Spleen (tissue), 13 donors: ENCODE measurements around the gene RYK. TPM values are rescaled to one million over a fixed set of nuclear protein-coding genes. Genes with fewer than 3 reads are reported as not detected.

Experiments used
- DNase-seq: peaks from one replicate; pipeline ENCODE4 v3.0.0-alpha.2; 2020
- H3K27ac ChIP-seq, 8 donors: fragments of 200-600 bp; sonication (generic) in 7 of 8; 1 replicate in 4 of 8; 2 replicates in 4 of 8; pipeline versions ENCODE4 v1.5.0 to v1.8.0; 2016 to 2021; ENCODE audit warnings: inconsistent platforms in 4 of 8, mild to moderate bottlenecking in 4 of 8, moderate library complexity in 1 of 8
- H3K27me3 ChIP-seq, 7 donors: fragments of 200-600 bp; sonication (generic) in 6 of 7; replicated peaks in 1 of 7; 1 replicate in 4 of 7; 2 replicates in 3 of 7; pipeline versions ENCODE4 v1.5.0 to v1.8.0; 2016 to 2021; ENCODE audit warnings: inconsistent platforms in 3 of 7, mild to moderate bottlenecking in 1 of 7
- H3K36me3 ChIP-seq, 6 donors: fragments of 200-600 bp; sonication (generic) in 5 of 6; 1 replicate in 4 of 6; 2 replicates in 2 of 6; pipeline versions ENCODE4 v1.5.0 to v1.8.0; 2016 to 2021; ENCODE audit warnings: inconsistent platforms in 2 of 6
- H3K4me1 ChIP-seq, 6 donors: fragments of 200-600 bp; sonication (generic) in 5 of 6; 1 replicate in 3 of 6; 2 replicates in 3 of 6; pipeline versions ENCODE4 v1.5.0 to v1.8.0; 2016 to 2021; ENCODE audit warnings: inconsistent platforms in 3 of 6
- H3K4me3 ChIP-seq, 8 donors: fragments of 200-600 bp; sonication (generic) in 7 of 8; 1 replicate in 4 of 8; 2 replicates in 4 of 8; pipeline versions ENCODE4 v1.5.0 to v1.8.0; 2016 to 2021; ENCODE audit warnings: inconsistent platforms in 4 of 8, mild to moderate bottlenecking in 4 of 8, moderate library complexity in 2 of 8
- H3K9me3 ChIP-seq, 8 donors: fragments of 200-600 bp; sonication (generic) in 7 of 8; 1 replicate in 4 of 8; 2 replicates in 4 of 8; pipeline versions ENCODE4 v1.5.0 to v1.8.0; 2016 to 2021; ENCODE audit warnings: inconsistent platforms in 4 of 8
- CTCF ChIP-seq, 11 experiments: fragments of 200-600 bp in 7 of 11; fragments of 450-650 bp in 4 of 11; sonication (generic) in 4 of 11; IDR thresholded peaks in 8 of 11; conservative IDR thresholded peaks in 3 of 11; 1 replicate in 7 of 11; 2 replicates in 4 of 11; pipeline versions ENCODE4 v1.4.0 to v1.8.0; 2016 to 2021; ENCODE audit warnings: antibody characterized with exemption in 11 of 11, inconsistent platforms in 4 of 11, mild to moderate bottlenecking in 1 of 11
- POLR2A ChIP-seq, 3 donors: fragments of 450-650 bp; IDR thresholded peaks; one replicate each; pipeline ENCODE4 v1.5.1; 2017; ENCODE audit warnings: antibody characterized with exemption in 3 of 3, mild to moderate bottlenecking in 1 of 3
- POLR2AphosphoS5 ChIP-seq, 3 donors: sonication (generic); formaldehyde crosslinking; IDR thresholded peaks; one replicate each; pipeline ENCODE4 v1.5.1; 2017; ENCODE audit warnings: antibody characterized with exemption in 3 of 3
- WGBS, 5 donors: extraction: QIAGEN DNeasy Blood & Tissue Kit in 3 of 5; methylation state at CpG; one replicate each; pipeline versions ENCODE4 v1.1.5 to v1.1.7; 2013 to 2018; 5-methylcytosine and 5-hydroxymethylcytosine counted together
- intact Hi-C: fragments of 100-400 bp; cut with DNase I; formaldehyde crosslinking; loops from one replicate; pipeline ENCODE4 v1.15.0; 2023; ENCODE audit warnings: low total_unique reads
- long read RNA-seq, 2 donors: transcript quantifications; one replicate each; lab custom pipeline, GENCODE V29; 2026
- polyA plus RNA-seq, 3 donors: library from polyadenylated mRNA; stranded (reverse); fragments of 200-250 nt; gene quantifications; one replicate each; pipeline ENCODE4 v1.2.1, GENCODE V29; 2013
- total RNA-seq, 7 donors: library from RNA; depleted of rRNA in 3 of 7; stranded (reverse); fragments of >200 nt in 3 of 7; fragmentation: NEBNext Ultra II Directional in 4 of 7; extraction: Animal tissue kit (Norgen Biotek cat#: 25700) in 4 of 7; gene quantifications; one replicate each; pipeline versions ENCODE4 v1.1.0 to v1.2.1, GENCODE V29; 2016 to 2021
- donor health status: healthy with polysubstance abuse.
- donor health status: DM: no; HTN: no; CAD: no; lungs with moderate emphysema.
- donor health status: DM: no; HTN: no; CAD: no.
- donor health status: Bipolar disorder and iron deficiency.
- donor health status: healthy.
- donor health status: DM: no; HTN: no; CAD: no.
- donor health status: DM: yes; HTN: yes; CAD: no.

RYK gene
- total RNA-seq, result 100 to 1,000 TPM in 1 of 7 donors, 10 to 100 TPM in 6; 37.1 to 108 (median 55.9) TPM
- polyA plus RNA-seq, result 10 to 100 TPM; 18.9 to 24.9 (median 22.5) TPM
- long read RNA-seq, donor 1, full-length matches to known transcripts, result 11 of 11 reads
- long read RNA-seq, donor 1, partial matches to known transcripts, result 0 of 11 reads
- long read RNA-seq, donor 1, other reads (novel, unspliced or antisense), result 0 of 11 reads
- long read RNA-seq, donor 2, full-length matches to known transcripts, result 5 of 5 reads
- long read RNA-seq, donor 2, partial matches to known transcripts, result 0 of 5 reads
- long read RNA-seq, donor 2, other reads (novel, unspliced or antisense), result 0 of 5 reads

GRCh38 chr3:134250717-134251220 is at the start of gene RYK:
Gene RYK (minus strand): TSS chr3:134250859. CDS start chr3:134250654, 205 bp downstream.
- TF ChIP-seq CTCF (IDR thresholded peaks at IDR 0.05 in 8 of 11, conservative IDR thresholded peaks at IDR 0.05 in 3 of 11) (no peak), POLR2AphosphoS5 (IDR thresholded peaks at IDR 0.05) (peak; percentile 85 to 86 (median 85)), POLR2A (IDR thresholded peaks at IDR 0.05) (peak in 1 of 3 donors; percentile 17)
- Histone ChIP-seq H3K4me3 (peak within 1 kb of the TSS; percentile 65 to 91 (median 70)), H3K27ac (peak within 1 kb of the TSS; percentile 87 to 96 (median 91)), H3K27me3 (no peaks in the 10 kb centered on the region), H3K9me3 (no peaks in the 10 kb centered on the region), H3K36me3 (no peaks in the 10 kb centered on the region), H3K4me1 (peaks cover 25 to 76% (median 50%) of the 10 kb centered on the region in 6 donors)
- 0 to 1% (median 0%) methylated on average over 18 to 59 of the region's 59 CpGs for WGBS, 5 donors
- DNase-seq, result peak; percentile 95
- intact Hi-C loops, result no loop called here

GRCh38 chr3:134299888-134300206 is 49.2 kb upstream of the RYK start:
- Histone ChIP-seq H3K36me3 (no peaks in the 10 kb centered on the region), H3K4me3 (no peak overlapping the region), H3K27me3 (peaks cover 0 to 23% (median 0%) of the 10 kb centered on the region in 7 donors), H3K27ac (no peak overlapping the region), H3K9me3 (peaks cover 0 to 6% (median 0%) of the 10 kb centered on the region in 8 donors), H3K4me1 (peaks cover 0 to 3% (median 0%) of the 10 kb centered on the region in 6 donors)
- intact Hi-C loops, result loop anchor here (10.0 kb wide), 1 partner anchor 85 kb away; no protein-coding TSS in a partner anchor
- no peak for DNase-seq
- TF ChIP-seq POLR2A (IDR thresholded peaks at IDR 0.05) (no peak), POLR2AphosphoS5 (IDR thresholded peaks at IDR 0.05) (no peak), CTCF (IDR thresholded peaks at IDR 0.05 in 8 of 11, conservative IDR thresholded peaks at IDR 0.05 in 3 of 11) (no peak)
- 83 to 97% (median 92%) methylated on average over 1 of the region's 1 CpG for WGBS, 5 donors

- intact Hi-C loops, result no loop called here
- no peaks in the 10 kb centered on the region for H3K36me3 ChIP-seq
- no peak for DNase-seq
- no peak overlapping the region for H3K4me3 ChIP-seq
- H3K9me3 ChIP-seq, result peaks cover 0 to 6% (median 0%) of the 10 kb centered on the region in 8 donors
- peaks cover 0 to 20% (median 0%) of the 10 kb centered on the region in 7 donors for H3K27me3 ChIP-seq
- 68 to 84% (median 78%) methylated on average over 4 of the region's 4 CpGs for WGBS, 5 donors
- H3K4me1 ChIP-seq, result peaks cover 0 to 8% (median 5%) of the 10 kb centered on the region in 6 donors
- TF ChIP-seq POLR2A (IDR thresholded peaks at IDR 0.05), result no peak
- TF ChIP-seq POLR2AphosphoS5 (IDR thresholded peaks at IDR 0.05), result no peak
- TF ChIP-seq CTCF (IDR thresholded peaks at IDR 0.05 in 8 of 11, conservative IDR thresholded peaks at IDR 0.05 in 3 of 11), result peak in 2 of 11 experiments; percentile 20 to 21
- no peak overlapping the region for H3K27ac ChIP-seq
Observed at GRCh38 chr3:134299185-134299887, 48.7 kb upstream of the RYK start.

GRCh38 chr3:134298249-134298648 is 47.6 kb upstream of the RYK start:
- WGBS, 5 donors, result 86 to 92% (median 88%) methylated on average over 2 of the region's 2 CpGs
- intact Hi-C loops, result no loop called here
- no peak for TF ChIP-seq POLR2A (IDR thresholded peaks at IDR 0.05)
- no peak for TF ChIP-seq POLR2AphosphoS5 (IDR thresholded peaks at IDR 0.05)
- TF ChIP-seq CTCF (IDR thresholded peaks at IDR 0.05 in 8 of 11, conservative IDR thresholded peaks at IDR 0.05 in 3 of 11), result no peak

More at GRCh38 chr3:134298249-134298648, 47.6 kb upstream of the RYK start:
- Histone ChIP-seq H3K9me3 (peaks cover 0 to 6% (median 0%) of the 10 kb centered on the region in 8 donors), H3K4me3 (no peak overlapping the region), H3K4me1 (peaks cover 0 to 17% (median 8%) of the 10 kb centered on the region in 6 donors), H3K36me3 (no peaks in the 10 kb centered on the region), H3K27me3 (peaks cover 0 to 13% (median 0%) of the 10 kb centered on the region in 7 donors), H3K27ac (no peak overlapping the region)
- no peak for DNase-seq
